T-helper 9 cell (primary cell): ENCODE results near the gene SF3A2.

Source experiments
- DNase-seq: peaks from one replicate; pipeline ENCODE4 v3.0.0-alpha.2; 2020

The SF3A2 gene

GRCh38 chr19:2227415-2228156 is 9.0 kb upstream of the SF3A2 start:
- no peak for DNase-seq

GRCh38 chr19:2228157-2229030 is 8.2 kb upstream of the SF3A2 start:
- no peak for DNase-seq

GRCh38 chr19:2229103-2230032 is 7.3 kb upstream of the SF3A2 start:
- DNase-seq = no peak

- DNase-seq = no peak
These were observed 6.5 kb upstream of the SF3A2 start for GRCh38 chr19:2230033-2230531.

- DNase-seq = no peak
These were observed 5.7 kb upstream of the SF3A2 start for GRCh38 chr19:2230807-2231533.

GRCh38 chr19:2231621-2232221 is 4.9 kb upstream of the SF3A2 start:
- no peak for DNase-seq

- DNase-seq = no peak
These were observed 4.1 kb upstream of the SF3A2 start for GRCh38 chr19:2232286-2233151.

- DNase-seq = no peak
These were observed 2.9 kb upstream of the SF3A2 start for GRCh38 chr19:2233601-2234280.

GRCh38 chr19:2234996-2235380 is 1.6 kb upstream of the SF3A2 start:
- DNase-seq = no peak

- DNase-seq = no peak
These were observed 1.1 kb upstream of the SF3A2 start for GRCh38 chr19:2235381-2236063.

GRCh38 chr19:2236064-2236313 is 635 bp upstream of the SF3A2 start:
- DNase-seq = no peak

GRCh38 chr19:2237051-2237868 is 636 bp downstream of the SF3A2 start:
- DNase-seq = no peak

GRCh38 chr19:2237869-2238153 is 1.2 kb downstream of the SF3A2 start:
- DNase-seq = no peak

- DNase-seq = no peak
These were observed 2.5 kb downstream of the SF3A2 start for GRCh38 chr19:2239173-2239572.

- DNase-seq = peak; percentile 30
These were observed 3.4 kb downstream of the SF3A2 start for GRCh38 chr19:2239771-2240770.

GRCh38 chr19:2240881-2241760 is 4.5 kb downstream of the SF3A2 start:
- DNase-seq = no peak

GRCh38 chr19:2242092-2242537 is 5.5 kb downstream of the SF3A2 start:
- DNase-seq = no peak
